GM19324 (cell line): ENCODE results near the gene POR.
"Not testable (repeated sequence)": the region's sequence is repeated elsewhere in the genome, so short reads cannot be mapped to it uniquely, and the experiment has no call there.

Source experiments
- ATAC-seq: cut with Tn5 transposase; IDR thresholded peaks from one replicate; pipeline ENCODE4 v1.9.1; 2021; ENCODE audit warnings: mild to moderate bottlenecking, moderate library complexity; ENCODE audit not compliant: unreplicated experiment, low FRiP score

POR gene

GRCh38 chr7:75884476-75884875 lies 30.5 kb upstream of the POR start:
- ATAC-seq, result no peak

- no peak for ATAC-seq
Measured at GRCh38 chr7:75885036-75885435, 29.9 kb upstream of the POR start.

- ATAC-seq, result no peak
Measured at GRCh38 chr7:75887669-75888369, 27.1 kb upstream of the POR start.

- ATAC-seq, result no peak
Measured at GRCh38 chr7:75888464-75889222, 26.3 kb upstream of the POR start.

GRCh38 chr7:75889223-75889825 lies 25.6 kb upstream of the POR start:
- no peak for ATAC-seq

GRCh38 chr7:75889826-75890225 lies 25.1 kb upstream of the POR start:
- no peak for ATAC-seq

- ATAC-seq, result not testable (repeated sequence)
Measured at GRCh38 chr7:75891237-75891636, 23.7 kb upstream of the POR start.

GRCh38 chr7:75891815-75892411 lies 23.0 kb upstream of the POR start:
- ATAC-seq, result no peak

GRCh38 chr7:75892634-75893272 lies 22.2 kb upstream of the POR start:
- ATAC-seq, result no peak

- no peak for ATAC-seq
Measured at GRCh38 chr7:75896803-75897327, 18.1 kb upstream of the POR start.

- ATAC-seq, result no peak
Measured at GRCh38 chr7:75900617-75901315, 14.2 kb upstream of the POR start.

GRCh38 chr7:75905785-75906604 lies 9.0 kb upstream of the POR start:
- ATAC-seq, result no peak

GRCh38 chr7:75906991-75907667 lies 7.8 kb upstream of the POR start:
- ATAC-seq, result no peak

- not testable (repeated sequence) for ATAC-seq
Measured at GRCh38 chr7:75907668-75908039, 7.3 kb upstream of the POR start.

- ATAC-seq, result no peak
Measured at GRCh38 chr7:75909521-75910132, 5.3 kb upstream of the POR start.

- ATAC-seq, result not testable (repeated sequence)
Measured at GRCh38 chr7:75911186-75911585, 3.8 kb upstream of the POR start.

GRCh38 chr7:75913437-75913836 lies 1.5 kb upstream of the POR start:
- no peak for ATAC-seq

GRCh38 chr7:75914169-75914654 lies 743 bp upstream of the POR start:
- ATAC-seq, result no peak
